OCI-LY1 (cell line): ENCODE data around the gene OR13C4.

Experiments used
- H2AFZ ChIP-seq: fragments of 200-600 bp; sonication (generic), shearing (Covaris generic); 2 replicates; pipeline ENCODE4 v1.6.0; 2014; ENCODE audit warnings: antibody characterized with exemption, mild to moderate bottlenecking, low read length
- H3F3A ChIP-seq: fragments of 200-600 bp; sonication (generic), shearing (Covaris generic); 2 replicates; pipeline ENCODE4 v1.6.0; 2014; ENCODE audit warnings: mild to moderate bottlenecking, antibody characterized with exemption, low read length, moderate library complexity; ENCODE audit not compliant: insufficient read depth
- H3K27ac ChIP-seq: fragments of 200-600 bp; sonication (generic); 2 replicates; pipeline ENCODE4 v1.5.1; 2014; ENCODE audit warnings: low read length, mixed run types, mild to moderate bottlenecking, low read depth; ENCODE audit not compliant: poor library complexity, severe bottlenecking
- H3K27me3 ChIP-seq: fragments of 200-600 bp; sonication (generic); 2 replicates; pipeline ENCODE4 v1.6.0; 2014; ENCODE audit warnings: antibody characterized with exemption, mild to moderate bottlenecking, low read length, moderate library complexity; ENCODE audit not compliant: insufficient read depth
- H3K36me3 ChIP-seq: fragments of 200-600 bp; sonication (generic); 2 replicates; pipeline ENCODE4 v1.6.1; 2014; ENCODE audit warnings: mild to moderate bottlenecking, antibody characterized with exemption, low read length, moderate library complexity, mixed read lengths; ENCODE audit not compliant: insufficient read depth
- H3K4me1 ChIP-seq: fragments of 200-600 bp; sonication (generic); 2 replicates; pipeline ENCODE4 v1.5.1; 2014; ENCODE audit warnings: mild to moderate bottlenecking, low read length, moderate library complexity; ENCODE audit not compliant: insufficient read depth, severe bottlenecking
- H3K4me2 ChIP-seq: fragments of 200-600 bp; sonication (generic), shearing (Covaris generic); 2 replicates; pipeline ENCODE4 v1.6.1; 2014; ENCODE audit warnings: low read length
- H3K4me3 ChIP-seq: fragments of 200-600 bp; sonication (generic); 2 replicates; pipeline ENCODE4 v1.5.1; 2014; ENCODE audit warnings: low read length, low read depth, mild to moderate bottlenecking, mixed read lengths; ENCODE audit not compliant: poor library complexity, severe bottlenecking
- H3K79me2 ChIP-seq: fragments of 200-600 bp; shearing (Covaris generic); 2 replicates; pipeline ENCODE4 v1.6.1; 2016; ENCODE audit warnings: mixed run types, low read length, mixed read lengths; ENCODE audit not compliant: insufficient read depth
- H3K9ac ChIP-seq: fragments of 200-600 bp; sonication (generic), shearing (Covaris generic); 2 replicates; pipeline ENCODE4 v1.6.1; 2014; ENCODE audit warnings: mild to moderate bottlenecking, low read length, mixed read lengths
- H3K9me2 ChIP-seq: fragments of 200-600 bp; sonication (generic), shearing (Covaris generic); 2 replicates; pipeline ENCODE4 v1.6.1; 2014; ENCODE audit warnings: low read depth, mild to moderate bottlenecking, low read length, mixed read lengths
- H3K9me3 ChIP-seq: fragments of 200-600 bp; shearing (Covaris generic); 2 replicates; pipeline ENCODE4 v1.6.1; 2014; ENCODE audit warnings: low read length, mixed read lengths
- H4K20me1 ChIP-seq: fragments of 200-600 bp; sonication (generic), shearing (Covaris generic); 2 replicates; pipeline ENCODE4 v1.6.0; 2016; ENCODE audit warnings: mild to moderate bottlenecking, low read length; ENCODE audit not compliant: insufficient read depth
- CTCF ChIP-seq: fragments of 200-600 bp; sonication (generic), shearing (Covaris generic); IDR thresholded peaks from 2 replicates; pipeline ENCODE4 v1.5.1; 2017; ENCODE audit warnings: mild to moderate bottlenecking, antibody characterized with exemption, low read length, moderate library complexity, mixed read lengths
- EZH2 ChIP-seq: fragments of 200-600 bp; sonication (generic), shearing (Covaris generic); IDR thresholded peaks from 2 replicates; pipeline ENCODE4 v1.8.0; 2017; ENCODE audit warnings: borderline replicate concordance, mixed run types, mild to moderate bottlenecking, antibody characterized with exemption, low read length, moderate library complexity, mixed read lengths

OR13C4 gene

GRCh38 chr9:104506565-104506964 is 20.4 kb downstream of the OR13C4 start:
- no peaks in the 10 kb centered on the region for H3K4me1 ChIP-seq
- no peak for TF ChIP-seq EZH2
- TF ChIP-seq CTCF, result no peak
- no peaks in the 10 kb centered on the region for H3F3A ChIP-seq
- H2AFZ ChIP-seq, result no peak overlapping the region
- H3K4me3 ChIP-seq, result no peak overlapping the region
- no peak overlapping the region for H3K27ac ChIP-seq
- H3K36me3 ChIP-seq, result no peaks in the 10 kb centered on the region
- H4K20me1 ChIP-seq, result no peaks in the 10 kb centered on the region
- no peaks in the 10 kb centered on the region for H3K9me2 ChIP-seq
- H3K9ac ChIP-seq, result no peak overlapping the region
- H3K4me2 ChIP-seq, result no peak overlapping the region
- H3K27me3 ChIP-seq, result no peaks in the 10 kb centered on the region
- no peaks in the 10 kb centered on the region for H3K9me3 ChIP-seq
- H3K79me2 ChIP-seq, result no peaks in the 10 kb centered on the region

GRCh38 chr9:104503963-104504362 is 23.0 kb downstream of the OR13C4 start, which contains the start of gene OR13F1:
Gene OR13F1 (plus strand): TSS chr9:104504263. CDS start chr9:104504263, 0 bp downstream.
- Histone ChIP-seq H3K9me3 (no peaks in the 10 kb centered on the region), H3K27ac (no peak within 1 kb of the TSS), H3K4me2 (no peak within 1 kb of the TSS), H4K20me1 (no peaks in the 10 kb centered on the region), H2AFZ (no peak within 1 kb of the TSS), H3K4me3 (no peak within 1 kb of the TSS), H3K4me1 (no peaks in the 10 kb centered on the region), H3K9me2 (no peaks in the 10 kb centered on the region), H3K27me3 (no peaks in the 10 kb centered on the region), H3K79me2 (no peaks in the 10 kb centered on the region), H3K9ac (no peak within 1 kb of the TSS), H3K36me3 (no peaks in the 10 kb centered on the region), H3F3A (no peaks in the 10 kb centered on the region)
- TF ChIP-seq CTCF (no peak), EZH2 (no peak)

GRCh38 chr9:104503440-104503839 is 23.6 kb downstream of the OR13C4 start:
- Histone ChIP-seq H3K4me2 (no peak overlapping the region), H3K9me2 (no peaks in the 10 kb centered on the region), H3K4me3 (no peak overlapping the region), H3F3A (no peaks in the 10 kb centered on the region), H4K20me1 (no peaks in the 10 kb centered on the region), H3K4me1 (no peaks in the 10 kb centered on the region), H3K79me2 (no peaks in the 10 kb centered on the region), H2AFZ (no peak overlapping the region), H3K27ac (no peak overlapping the region), H3K9ac (no peak overlapping the region), H3K36me3 (no peaks in the 10 kb centered on the region), H3K9me3 (no peaks in the 10 kb centered on the region), H3K27me3 (no peaks in the 10 kb centered on the region)
- TF ChIP-seq EZH2 (no peak), CTCF (no peak)
